Measurements from ENCODE around the gene FBXO30. TPM values are rescaled to one million over a fixed set of nuclear protein-coding genes. Genes with fewer than 3 reads are reported as not detected.

Gene FBXO30
- total RNA-seq, 1 donor from 2014 or later = 34.6 TPM

DNA sequence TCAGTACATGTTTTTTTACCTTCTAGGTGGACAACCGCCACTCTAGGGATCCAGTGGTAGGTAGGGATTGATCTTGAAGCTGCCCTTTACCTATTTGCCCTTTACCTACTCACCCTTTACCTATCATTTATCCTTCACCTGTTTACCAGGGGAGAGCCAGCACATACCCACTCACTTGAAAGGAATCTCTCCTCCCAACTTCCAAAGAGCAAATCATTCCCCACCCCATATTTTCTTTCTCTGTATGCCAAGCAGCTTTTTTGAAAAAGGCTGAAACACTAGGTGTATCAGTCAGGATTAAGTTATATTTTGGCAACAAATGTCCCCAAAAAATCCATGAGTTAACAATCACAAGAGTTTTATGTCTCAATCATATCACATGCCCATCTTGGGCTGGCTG lies 68.7 kb downstream of the FBXO30 start:
- Histone ChIP-seq H4K20me1 (ENCODE audit: low read depth) (no peaks in the 10 kb centered on the region), H3K9me3 (ENCODE audit: low read depth) (no peaks in the 10 kb centered on the region), H3K4me2 (no peak overlapping the region), H3K4me3 (no peak overlapping the region), H3K27me3 (no peaks in the 10 kb centered on the region), H3K79me2 (ENCODE audit: low read depth) (no peaks in the 10 kb centered on the region), H3K9ac (no peak overlapping the region), H3K36me3 (no peaks in the 10 kb centered on the region), H2AFZ (replicated peaks) (no peak overlapping the region), H3F3A (ENCODE audit: low read depth) (no peaks in the 10 kb centered on the region), H3K4me1 (no peaks in the 10 kb centered on the region), H3K27ac (no peak overlapping the region)
- H3K36me3 Mint-ChIP-seq = peaks cover 4% of the 10 kb centered on the region
- TF ChIP-seq EZH2 (IDR thresholded peaks at IDR 0.05) = no peak
- no peak for TF ChIP-seq EZH2phosphoT487 (IDR thresholded peaks at IDR 0.05)
- H3K4me3 Mint-ChIP-seq = no peak overlapping the region
- H3K27ac Mint-ChIP-seq = no peak overlapping the region
- H3K4me1 Mint-ChIP-seq = no peaks in the 10 kb centered on the region
- no peak for DNase-seq (ENCODE audit: low spot score)
- no peaks in the 10 kb centered on the region for H3K27me3 Mint-ChIP-seq (ENCODE audit: insufficient read depth, low read depth)
- peaks cover 13% of the 10 kb centered on the region for H3K9me3 Mint-ChIP-seq

DNA sequence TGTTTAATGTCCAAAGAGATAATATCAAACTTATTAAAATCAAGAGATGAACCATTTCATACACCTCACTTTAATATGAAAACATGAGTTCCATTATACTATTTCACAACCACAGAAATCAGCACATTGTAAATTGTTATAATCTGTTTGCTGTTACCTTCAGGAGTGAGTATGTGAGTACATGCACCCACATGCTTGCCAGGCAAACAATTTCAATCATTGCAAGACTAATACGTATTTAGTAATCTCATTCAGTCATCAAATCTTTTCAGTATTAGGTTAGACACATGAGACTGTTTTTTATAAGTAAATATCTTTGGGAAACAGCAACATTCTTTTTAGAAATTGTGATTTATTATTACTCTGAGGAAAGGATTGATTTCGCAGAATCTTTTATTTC lies 70.0 kb downstream of the FBXO30 start:
- no peak for TF ChIP-seq EZH2phosphoT487 (IDR thresholded peaks at IDR 0.05)
- TF ChIP-seq, protein P1, sequence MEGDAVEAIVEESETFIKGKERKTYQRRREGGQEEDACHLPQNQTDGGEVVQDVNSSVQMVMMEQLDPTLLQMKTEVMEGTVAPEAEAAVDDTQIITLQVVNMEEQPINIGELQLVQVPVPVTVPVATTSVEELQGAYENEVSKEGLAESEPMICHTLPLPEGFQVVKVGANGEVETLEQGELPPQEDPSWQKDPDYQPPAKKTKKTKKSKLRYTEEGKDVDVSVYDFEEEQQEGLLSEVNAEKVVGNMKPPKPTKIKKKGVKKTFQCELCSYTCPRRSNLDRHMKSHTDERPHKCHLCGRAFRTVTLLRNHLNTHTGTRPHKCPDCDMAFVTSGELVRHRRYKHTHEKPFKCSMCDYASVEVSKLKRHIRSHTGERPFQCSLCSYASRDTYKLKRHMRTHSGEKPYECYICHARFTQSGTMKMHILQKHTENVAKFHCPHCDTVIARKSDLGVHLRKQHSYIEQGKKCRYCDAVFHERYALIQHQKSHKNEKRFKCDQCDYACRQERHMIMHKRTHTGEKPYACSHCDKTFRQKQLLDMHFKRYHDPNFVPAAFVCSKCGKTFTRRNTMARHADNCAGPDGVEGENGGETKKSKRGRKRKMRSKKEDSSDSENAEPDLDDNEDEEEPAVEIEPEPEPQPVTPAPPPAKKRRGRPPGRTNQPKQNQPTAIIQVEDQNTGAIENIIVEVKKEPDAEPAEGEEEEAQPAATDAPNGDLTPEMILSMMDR (IDR thresholded peaks at IDR 0.05) = no peak
- TF ChIP-seq EZH2 (IDR thresholded peaks at IDR 0.05) = no peak
- Mint-ChIP-seq H3K27me3 (ENCODE audit: insufficient read depth, low read depth) (peaks cover 2% of the 10 kb centered on the region), H3K27ac (no peak overlapping the region), H3K36me3 (peaks cover 4% of the 10 kb centered on the region), H3K4me1 (no peaks in the 10 kb centered on the region), H3K4me3 (no peak overlapping the region), H3K9me3 (peaks cover 19% of the 10 kb centered on the region)
- Histone ChIP-seq H3K36me3 (no peaks in the 10 kb centered on the region), H3K9ac (no peak overlapping the region), H3K4me2 (no peak overlapping the region), H3K4me3 (no peak overlapping the region), H3K79me2 (ENCODE audit: low read depth) (no peaks in the 10 kb centered on the region), H3K27me3 (no peaks in the 10 kb centered on the region), H4K20me1 (ENCODE audit: low read depth) (no peaks in the 10 kb centered on the region), H2AFZ (replicated peaks) (no peak overlapping the region), H3F3A (ENCODE audit: low read depth) (no peaks in the 10 kb centered on the region), H3K4me1 (no peaks in the 10 kb centered on the region), H3K9me3 (ENCODE audit: low read depth) (no peaks in the 10 kb centered on the region), H3K27ac (no peak overlapping the region)
- no peak for DNase-seq (ENCODE audit: low spot score)

Other genes with a start within 250 kb of the FBXO30 start
- gene EPM2A, start 79.3 kb downstream of the FBXO30 start, total RNA-seq (ENCODE audit: low replicate concordance) = 7.1 and 9.6 TPM in 2 replicates
- gene SHPRH, start 149.6 kb upstream of the FBXO30 start, total RNA-seq (ENCODE audit: low replicate concordance) = 36.1 and 59.6 TPM in 2 replicates
- gene GRM1, start 214.3 kb upstream of the FBXO30 start, total RNA-seq (ENCODE audit: low replicate concordance) = 0.50 and 0.79 TPM in 2 replicates